NCI-H345 (cell line): ENCODE data around the gene UBAP1.
A peak's percentile ranks its signal among the peaks of the same experiment; 100 is the strongest.
"Not testable (repeated sequence)": the region's sequence is repeated elsewhere in the genome, so short reads cannot be mapped to it uniquely, and the experiment has no call there.

Experiments
- DNase-seq: peaks from one replicate; lab custom pipeline; 2025; lab: John Stamatoyannopoulos, UW

UBAP1 gene

DNA sequence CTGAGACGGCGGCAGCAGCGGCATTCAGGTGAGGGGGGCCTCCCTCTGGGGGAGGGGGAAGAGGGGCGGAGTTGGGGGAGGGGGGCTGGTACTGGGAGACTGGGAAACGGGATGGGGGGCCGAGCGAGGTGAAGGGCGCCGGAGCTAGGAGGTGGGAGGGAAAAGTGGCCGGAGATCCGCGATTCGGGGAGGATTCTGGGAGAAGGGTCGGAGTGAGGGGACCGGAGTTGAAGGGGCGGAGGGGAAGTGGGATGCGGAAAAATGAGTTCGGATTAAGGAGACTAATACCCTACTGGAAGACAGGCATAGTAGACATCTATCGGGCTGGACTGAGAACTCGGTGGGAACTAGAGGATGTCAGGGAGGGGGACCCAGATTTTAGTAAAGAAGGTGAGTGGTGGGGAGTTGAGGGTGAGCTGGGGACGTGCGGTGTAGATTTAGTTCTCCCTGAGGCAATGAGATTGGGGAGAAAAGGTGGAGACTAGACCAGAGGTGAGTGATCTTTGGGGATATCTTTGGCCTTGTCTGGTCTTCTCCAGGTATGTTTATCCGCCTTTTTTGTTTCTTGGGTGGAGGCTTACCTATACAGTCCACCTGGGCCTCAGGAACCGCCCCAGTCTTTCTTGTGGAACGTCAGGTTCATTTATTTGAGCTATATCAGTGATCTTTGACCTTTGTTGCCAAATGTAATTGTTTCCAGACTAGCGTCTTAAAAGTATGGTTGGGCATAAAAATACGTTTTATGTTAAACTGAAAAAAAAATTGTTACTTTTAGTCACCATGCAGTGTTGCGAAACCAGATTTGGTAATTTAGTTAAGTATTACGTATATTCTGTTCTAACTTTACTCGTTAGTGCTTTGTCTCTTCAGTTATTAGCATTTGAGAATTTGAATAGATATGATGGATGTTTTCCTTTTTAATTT lies 632 bp downstream of the UBAP1 start:
- peak; percentile 56 for DNase-seq

DNA sequence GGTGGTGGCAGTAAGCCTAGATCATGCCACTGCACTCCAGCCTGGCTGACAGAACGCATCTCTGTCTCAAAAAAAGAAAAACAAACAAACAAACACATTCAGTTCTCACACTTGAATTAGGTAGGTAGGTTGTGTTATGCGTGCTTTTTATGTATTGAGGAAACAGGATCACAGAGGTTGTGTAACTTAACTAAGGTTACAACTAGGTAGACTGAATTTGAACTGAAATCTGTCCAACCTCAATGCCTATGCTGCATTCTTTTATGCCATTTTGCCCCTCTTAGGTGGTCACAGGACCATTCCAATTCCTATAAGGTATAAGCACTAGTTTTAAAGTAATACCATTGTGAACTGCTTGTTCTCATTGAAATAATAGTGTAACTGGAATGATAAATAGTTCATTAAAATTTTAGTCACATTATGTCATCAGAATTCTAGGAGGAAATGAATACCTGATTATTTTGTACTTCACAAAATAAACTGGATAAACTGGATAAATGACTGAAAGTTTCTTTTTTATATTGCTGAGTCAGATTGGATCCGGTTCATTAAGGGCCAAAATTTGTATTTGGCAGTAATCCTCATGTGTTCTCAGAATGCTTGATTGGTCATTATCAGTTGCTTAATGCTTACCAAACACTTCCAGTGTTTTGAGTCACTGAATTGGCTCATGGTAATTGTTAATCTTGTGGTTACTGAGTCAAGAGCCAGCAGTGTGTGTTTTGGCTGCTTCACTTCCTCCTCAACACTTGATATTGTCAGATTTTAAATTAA lies 7.1 kb downstream of the UBAP1 start:
- no peak for DNase-seq

DNA sequence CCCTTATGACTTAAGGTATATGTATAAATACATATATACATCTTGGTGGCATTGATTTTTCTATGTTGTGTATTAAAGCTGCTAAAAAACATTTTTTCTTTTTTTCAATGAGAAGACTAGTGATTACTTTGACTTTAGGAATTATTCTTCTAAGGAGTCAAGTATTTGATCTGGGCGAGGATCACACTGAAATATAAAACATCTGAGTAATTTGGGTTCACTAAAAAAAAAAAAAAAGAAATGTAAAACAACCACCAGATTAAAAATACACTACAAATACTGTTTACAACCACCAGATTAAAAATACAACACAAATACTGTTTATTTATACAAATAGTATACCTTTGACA lies 9.0 kb downstream of the UBAP1 start:
- no peak for DNase-seq

DNA sequence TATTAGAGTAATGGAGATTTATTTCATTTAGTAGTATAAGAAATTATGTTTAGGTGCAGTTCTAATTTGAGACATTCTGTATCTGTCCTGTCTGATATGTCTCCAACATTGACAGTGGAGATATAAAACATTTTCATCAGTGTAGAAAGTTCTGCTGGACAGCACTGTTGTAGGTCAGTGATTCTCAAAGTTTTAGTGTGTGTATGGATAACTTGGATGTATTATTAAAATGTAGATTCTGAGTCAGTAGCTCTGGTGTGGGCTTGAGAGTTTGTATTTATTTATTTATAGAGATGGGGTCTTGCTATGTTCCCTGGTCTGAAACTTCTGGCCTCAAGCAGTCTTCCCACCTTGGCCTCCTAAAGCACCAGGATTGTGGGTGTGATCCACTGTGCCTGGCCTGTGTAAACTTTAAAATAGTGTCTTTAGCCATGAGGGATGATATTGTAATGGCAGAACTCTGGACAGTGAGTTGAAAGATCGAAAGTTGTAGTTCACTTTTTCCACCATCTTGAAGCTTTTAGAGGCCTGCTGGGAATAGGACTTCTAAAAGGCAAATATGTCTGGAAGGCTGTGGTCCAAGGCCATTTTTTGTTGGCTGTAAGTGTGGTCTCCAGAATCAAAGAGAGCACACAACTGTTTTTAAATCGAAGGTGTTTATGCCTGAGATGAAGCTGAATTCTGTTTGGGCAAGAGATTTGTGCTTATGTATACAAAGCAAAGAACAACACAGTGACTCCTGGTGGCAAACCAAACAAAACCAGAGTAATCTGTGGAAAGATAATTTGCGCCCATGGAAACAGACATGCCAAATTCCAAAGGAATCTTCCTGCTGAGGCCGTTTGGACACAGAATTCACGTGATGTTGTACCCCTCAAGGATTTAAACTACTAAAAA lies 12.4 kb downstream of the UBAP1 start:
- peak; percentile 37 for DNase-seq

DNA sequence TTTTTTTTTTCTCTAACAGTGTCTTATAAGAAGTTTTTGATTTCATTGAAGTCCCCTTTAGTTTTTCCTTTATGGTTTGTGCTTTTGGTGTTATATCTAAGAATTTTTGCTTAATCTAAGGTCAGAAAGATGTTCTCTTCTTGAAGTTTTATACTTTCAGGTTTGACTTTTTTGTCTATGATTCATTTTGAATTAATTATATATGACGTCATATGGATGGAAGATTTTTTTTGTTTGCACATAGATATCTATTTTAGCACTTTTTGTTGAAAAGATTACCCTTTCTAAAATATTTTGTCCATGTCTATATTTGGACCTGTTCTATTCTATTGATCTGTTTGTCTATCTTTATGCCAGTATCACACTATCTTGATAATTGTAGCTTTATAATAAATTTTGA lies 16.3 kb downstream of the UBAP1 start:
- DNase-seq, result no peak

DNA sequence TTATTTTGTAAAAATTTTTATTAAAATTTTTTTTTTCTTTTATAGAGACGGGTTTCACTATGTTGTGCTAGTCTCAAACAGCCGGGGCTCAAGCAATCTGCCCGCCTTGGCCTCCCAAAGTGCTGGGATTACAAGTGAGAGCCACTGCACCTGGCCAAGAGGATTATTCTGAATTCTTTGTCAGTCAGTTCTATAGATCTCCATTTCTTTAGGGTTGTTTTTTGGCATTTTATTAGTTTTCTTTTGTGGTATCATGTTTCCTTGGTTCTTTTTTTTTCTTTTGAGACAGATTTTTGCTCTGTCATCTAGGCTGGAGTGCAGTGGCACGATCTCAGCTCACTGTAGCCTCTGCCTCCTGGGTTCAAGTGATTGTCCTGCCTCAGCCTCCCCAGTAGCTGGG lies 18.4 kb downstream of the UBAP1 start:
- not testable (repeated sequence) for DNase-seq

DNA sequence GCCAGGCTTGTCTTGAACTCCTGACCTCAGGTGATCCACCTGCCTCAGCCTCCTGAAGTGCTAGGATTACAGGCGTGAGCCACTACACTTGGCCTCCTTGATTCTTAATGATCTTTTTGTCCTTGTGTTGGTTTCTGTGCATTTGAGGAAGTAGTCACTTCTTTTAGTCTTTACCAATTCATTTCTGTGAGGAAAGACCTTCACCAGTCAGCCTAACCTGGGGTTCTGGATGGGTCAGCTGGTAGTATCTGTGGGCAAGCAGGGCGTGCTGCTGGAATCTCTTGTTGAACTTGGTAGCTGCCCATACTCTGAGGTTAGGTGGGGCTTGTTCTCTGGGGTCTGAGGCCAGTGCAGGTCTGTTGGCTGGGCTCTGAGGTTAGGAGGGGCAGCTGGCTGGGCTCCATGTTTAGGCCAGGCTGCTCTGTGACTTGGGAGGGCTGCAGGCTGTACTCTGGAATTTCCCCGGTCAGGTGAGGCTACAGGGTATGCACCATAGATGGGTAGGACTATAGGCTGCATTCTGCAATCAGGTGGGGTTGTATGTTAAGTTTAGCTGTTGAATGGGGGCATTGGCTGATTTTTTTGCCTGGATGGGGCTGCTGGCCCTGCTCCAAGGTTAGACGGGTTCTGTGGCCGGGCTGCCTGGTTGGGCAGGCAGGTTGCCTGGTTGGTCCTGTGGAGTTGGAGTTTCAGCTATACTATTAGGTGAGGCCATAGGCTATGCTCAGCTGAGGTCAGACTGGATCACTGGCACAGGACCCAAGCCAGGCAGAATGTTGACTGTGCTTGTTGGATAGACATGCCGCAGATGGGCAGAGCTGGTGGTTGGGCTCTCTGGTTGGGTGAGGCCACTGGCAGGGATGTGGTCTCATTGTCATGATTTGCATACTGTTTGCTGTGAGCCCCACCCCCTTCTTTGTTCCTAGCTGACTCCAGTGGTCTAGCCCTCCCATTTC lies 19.2 kb downstream of the UBAP1 start:
- no peak for DNase-seq

DNA sequence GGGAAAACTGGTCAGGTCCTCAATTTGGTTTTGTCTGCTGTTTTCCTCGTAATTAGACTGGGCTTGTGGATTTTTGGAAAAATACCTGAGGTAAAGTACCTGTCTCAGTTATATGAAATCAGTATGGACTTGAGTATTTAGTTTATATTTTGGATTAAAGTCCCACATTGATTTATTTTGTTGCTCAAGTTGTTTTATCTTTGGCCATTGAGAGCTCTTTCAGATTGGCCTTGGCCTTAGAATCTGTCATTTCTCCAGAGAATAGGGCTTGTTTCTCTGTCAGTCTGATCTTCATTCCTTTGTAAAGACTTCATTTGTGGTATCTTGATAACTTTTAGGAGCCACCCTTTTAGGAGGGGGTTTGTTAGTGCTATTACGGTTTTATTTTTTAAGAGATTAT lies 21.2 kb downstream of the UBAP1 start:
- DNase-seq, result no peak

DNA sequence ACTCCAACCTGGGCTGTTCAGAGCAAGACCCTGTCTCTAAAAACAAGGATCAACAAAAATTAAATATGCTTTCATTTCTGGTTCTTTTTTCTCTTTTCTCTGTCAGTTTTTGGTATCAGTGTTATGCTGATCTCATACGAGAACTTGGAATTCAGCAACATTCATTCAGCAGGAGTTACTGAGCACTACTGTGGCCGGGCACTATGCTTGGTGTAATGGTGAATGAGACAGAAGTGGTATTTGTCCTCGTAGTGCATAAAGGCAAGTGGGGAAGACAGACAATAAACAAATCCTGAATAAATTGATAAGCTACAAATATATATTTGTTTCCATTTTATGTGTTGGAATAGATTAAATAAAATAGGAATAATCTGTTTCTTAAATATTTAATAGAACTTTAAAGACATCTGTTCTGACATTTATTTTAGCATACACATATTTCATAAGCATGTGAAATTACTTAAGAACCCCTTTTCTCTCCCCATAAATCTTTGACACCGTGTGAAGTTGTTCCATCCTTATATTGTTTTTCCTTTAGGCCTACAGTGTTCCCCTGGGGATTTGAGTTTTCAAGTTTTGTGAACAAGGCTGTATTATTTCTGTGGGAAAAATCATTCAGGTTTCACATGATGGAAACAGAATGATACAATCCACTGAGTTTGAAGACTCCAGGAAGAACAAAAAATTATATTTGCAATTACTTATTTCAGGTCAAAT lies 24.6 kb downstream of the UBAP1 start:
- DNase-seq, result no peak

DNA sequence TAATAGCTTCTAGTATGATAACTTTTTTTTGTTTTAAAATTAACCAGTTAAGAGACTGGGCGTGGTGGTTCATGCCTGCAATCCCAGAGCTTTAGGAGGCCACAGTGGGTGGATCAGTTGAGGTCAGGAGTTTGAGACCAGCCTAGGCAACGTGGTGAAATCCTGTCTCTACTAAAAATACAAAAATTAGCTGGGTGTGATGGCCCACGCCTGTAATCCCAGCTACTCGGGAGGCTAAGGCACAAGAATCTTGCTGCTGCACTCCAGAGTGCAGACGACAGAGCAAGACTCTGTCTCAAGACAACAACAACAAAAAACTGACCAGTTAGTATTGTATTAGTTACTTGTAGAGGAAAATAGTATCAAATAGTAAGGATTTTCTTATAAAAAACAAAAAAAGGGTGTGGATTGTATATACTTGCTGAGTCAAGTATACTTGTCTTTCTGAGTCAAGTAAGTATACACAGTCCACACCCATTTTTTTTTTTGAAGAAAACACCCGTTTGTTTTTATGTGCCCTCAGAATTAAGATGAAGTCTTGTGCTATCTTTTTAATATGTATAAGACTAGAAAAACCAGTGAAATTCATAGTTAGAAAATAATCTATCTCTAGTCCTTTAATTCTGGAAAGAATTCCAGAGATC lies 25.3 kb downstream of the UBAP1 start:
- no peak for DNase-seq

DNA sequence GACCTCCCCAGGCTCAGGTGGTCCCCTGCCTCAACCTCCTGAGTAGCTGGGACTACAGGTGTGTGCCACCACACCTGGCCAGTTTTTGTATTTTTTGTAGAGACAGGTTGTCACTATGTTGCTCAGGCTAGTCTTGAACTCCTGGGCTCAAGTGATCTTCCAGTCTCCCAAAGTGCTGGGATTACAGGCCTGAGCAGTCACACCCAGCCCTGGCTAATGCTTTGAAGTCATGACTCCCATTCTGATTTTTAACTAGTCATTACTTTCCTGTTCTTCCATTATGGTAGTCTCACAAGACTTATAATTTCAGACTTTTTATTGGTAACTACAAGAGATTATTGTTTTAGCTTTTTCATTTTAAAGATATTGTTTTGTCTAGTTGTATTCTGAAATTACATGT lies 26.3 kb downstream of the UBAP1 start:
- DNase-seq, result no peak

DNA sequence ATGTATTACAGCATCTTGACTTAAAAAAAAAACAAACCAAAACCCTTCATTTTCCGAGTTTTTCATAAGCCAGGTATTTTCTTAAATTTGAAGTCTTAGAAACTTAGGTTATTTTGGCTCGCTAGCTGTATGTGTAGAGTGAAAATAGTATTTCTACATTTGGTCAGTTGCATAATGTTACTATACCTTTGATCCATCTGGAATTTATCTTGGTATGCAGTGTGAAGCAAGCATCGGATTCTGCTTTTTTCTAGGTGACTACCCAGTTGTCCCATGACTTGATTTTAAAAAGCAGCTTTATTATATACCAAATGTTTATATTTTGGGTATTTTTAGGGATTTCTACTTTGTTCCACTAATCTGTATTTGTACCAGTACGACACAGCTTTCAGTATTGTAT lies 27.7 kb downstream of the UBAP1 start:
- no peak for DNase-seq

DNA sequence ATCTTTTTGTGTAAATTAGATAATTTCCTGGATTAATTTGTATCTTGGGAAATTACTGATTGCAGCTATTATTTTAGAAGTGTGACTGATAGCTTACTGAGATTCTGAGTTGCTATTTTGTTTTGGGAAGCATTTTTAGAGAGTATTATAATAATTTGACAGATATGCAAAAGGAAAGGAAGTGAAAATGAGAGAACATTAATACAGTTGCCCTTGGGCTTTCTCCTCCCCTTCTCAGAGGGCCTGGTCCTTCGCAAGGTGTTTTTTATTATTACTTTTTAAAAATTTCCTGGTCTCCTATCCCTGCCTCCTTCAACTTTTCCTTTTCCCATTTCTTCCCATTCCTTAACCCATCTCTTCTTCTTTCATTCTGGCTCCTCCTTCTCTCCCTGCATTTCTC lies 32.6 kb downstream of the UBAP1 start:
- DNase-seq, result no peak

DNA sequence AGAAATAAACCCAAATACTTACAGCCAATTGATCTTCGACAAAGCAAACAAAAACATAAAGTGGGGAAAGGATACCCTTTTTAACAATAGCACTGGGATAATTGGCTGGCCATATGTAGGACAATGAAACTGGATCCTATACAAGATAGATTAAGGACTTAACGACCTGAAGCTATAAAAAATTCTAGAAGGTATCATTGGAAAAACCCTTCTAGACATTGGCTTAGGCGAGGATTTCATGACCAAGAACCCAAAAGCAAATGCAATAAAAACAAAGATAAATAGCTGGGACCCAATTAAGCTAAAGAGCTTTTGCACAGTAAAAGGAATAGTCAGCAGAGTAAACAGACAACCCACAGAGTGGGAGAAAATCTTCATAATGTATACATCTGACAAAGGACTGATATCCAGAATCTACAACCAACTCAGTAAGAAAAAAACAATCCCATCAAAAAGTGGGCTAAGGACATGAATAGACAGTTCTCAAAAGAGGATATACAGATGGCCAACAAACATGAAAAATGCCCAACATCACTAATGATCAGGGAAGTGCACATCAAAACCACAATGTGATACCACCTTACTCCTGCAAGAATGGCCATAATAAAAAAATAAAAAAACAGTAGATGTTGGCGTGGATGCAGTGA lies 35.6 kb downstream of the UBAP1 start:
- not testable (repeated sequence) for DNase-seq

DNA sequence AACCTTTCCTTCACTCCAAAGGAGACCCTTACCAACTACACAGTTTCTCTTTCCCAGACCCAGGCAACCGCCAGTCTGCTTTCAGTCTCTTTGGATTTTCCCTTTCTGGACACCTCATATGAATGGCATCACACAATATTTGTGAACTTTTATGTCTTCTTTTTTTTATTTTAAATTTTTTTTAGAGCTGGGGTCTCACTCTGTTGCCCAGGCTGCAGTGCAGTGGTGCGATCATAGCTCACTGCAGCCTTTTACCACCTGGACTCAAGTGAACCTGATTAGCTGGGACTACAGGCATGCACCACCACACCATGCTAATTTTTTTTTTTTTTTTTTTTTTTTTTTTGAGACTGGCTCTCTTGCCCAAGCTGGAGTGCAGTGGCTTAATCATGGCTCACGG lies 37.5 kb downstream of the UBAP1 start:
- DNase-seq, result no peak

DNA sequence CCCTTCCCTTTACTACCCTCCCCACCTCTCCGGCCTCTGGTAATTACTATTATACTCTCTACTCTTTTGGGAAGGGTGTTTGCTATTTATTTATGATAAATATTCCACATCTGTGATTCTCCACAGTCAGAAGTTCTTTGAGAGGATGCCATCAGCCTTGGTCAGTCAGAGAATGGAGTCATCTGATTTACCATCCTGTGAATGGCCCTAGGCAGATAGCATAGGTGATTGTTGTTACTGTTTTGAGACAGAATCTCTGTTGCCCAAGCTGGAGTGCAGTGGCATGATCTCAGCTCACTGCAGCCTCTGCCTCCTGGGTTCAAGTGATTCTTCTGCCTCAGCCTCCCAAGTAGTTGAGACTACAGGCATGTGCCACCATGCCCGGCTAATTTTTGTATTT lies 38.2 kb downstream of the UBAP1 start:
- not testable (repeated sequence) for DNase-seq

DNA sequence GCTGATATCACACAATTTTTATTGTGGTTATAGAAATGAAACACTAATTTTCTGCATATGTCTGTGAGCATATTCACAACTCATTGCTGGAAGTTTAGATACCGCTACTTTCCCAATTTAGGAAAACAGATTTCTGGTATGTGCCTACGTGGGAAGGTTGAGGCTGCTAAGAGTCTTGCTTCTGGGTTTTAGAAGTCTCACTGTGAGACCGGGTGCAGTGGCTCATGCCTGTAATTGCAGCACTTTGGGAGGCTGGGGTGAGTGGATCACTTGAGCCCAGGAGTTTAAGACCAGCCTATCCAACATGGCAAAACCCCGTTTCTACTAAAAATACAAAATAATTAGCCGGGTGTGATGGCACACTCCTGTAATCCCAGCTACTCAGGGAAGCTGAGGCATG lies 39.6 kb downstream of the UBAP1 start:
- no peak for DNase-seq

DNA sequence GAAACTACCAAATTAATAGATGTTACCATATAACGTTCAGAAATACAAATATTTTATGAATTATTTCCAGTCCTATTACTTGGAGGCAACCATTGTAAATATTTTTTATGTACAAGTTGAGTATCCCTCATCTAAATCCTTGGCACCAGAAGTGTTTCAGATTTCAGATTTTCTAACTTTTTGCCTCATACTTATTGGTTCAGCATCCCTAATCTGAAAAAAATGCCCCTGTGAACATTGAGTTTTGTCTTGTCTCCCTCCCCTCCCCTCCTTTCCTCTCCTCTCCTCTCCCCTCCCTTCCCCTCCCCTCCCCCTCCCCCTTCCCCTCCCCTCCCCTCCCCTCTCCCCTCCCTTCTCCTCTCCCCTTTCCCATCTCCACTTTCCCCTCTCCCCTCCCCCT lies 40.6 kb downstream of the UBAP1 start:
- DNase-seq, result no peak

DNA sequence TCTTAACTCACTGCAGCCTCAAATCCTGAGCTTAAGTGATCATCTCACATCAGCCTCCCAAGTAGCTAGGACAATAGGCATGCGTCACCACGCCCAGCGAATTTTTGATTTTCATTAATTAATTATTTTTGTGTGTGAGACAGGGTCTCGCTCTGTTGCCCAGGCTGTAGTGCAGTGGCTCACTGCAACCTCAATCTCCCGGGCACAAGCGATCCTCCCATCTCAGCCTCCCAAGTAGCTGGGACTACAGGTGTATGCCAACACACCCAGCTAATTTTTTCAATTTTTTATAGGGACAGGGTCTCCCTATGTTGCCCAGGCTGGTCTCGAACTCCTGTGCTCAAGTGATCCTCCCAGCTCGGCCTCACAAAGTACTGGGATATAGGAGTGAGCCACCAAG lies 41.4 kb downstream of the UBAP1 start:
- DNase-seq, result no peak

DNA sequence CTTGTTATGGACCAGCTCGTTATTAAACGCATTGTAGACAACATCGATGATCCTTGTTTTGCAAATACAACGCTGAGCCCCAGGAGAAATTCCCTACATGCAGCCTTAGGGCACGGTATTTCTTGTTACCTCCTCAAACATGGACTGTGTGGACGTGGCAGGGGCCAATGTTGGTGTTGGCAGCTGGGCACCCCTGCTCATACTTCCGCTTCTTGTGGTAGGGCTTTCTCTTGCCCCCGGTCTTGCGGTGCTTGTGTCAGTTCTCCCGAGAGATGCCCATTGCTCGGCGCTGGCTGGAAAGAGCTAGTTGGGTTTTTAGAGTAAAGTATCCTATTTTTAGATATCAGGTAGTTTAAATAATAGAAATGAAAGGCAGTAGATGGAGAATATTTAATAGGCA lies 45.5 kb downstream of the UBAP1 start:
- DNase-seq, result no peak
